ENCODE measurements around the gene IDH1.

IDH1 gene

DNA sequence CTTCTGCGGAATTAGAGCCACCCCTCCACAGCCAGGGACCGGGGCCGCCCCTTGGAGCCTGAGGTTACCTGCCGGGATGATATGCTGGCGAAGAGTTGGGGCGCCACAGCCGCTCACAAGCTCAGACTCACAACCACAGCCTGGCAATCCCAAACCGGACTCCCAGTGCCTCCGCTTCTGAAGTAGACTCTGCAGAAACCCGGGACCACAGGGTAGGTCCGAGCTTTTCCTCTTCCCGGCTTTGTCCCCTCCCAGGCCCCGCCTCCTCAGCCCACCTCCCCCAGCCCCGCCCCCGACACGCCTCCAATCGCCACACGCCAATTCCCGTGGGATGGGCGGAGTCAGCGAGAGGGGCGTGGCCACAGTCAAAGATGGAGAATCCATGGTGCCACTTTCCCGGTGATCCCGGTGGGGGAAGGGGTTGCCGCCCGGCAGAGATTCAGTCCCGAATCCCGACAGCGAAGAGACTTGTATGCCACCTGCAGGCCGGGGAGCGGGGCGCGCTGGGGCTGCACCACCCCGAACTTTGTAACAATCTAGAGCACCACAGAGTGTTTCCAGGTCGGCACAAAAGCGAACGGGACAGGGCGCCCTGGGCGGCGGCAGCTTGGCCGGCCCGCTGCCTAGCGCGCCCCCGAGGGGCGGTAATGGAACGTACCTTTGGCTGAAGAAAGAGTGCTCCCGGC is at the start of gene IDH1:
IDH1 (minus strand) TSS at position 201 of the 686 bp plus-strand sequence. CDS start 3,520 bp downstream, outside the sequence.
- H3K27me3 Mint-ChIP-seq = no peaks in the 10 kb centered on the region
- H3K27ac Mint-ChIP-seq = peak within 1 kb of the TSS; percentile 84
- H3K4me1 Mint-ChIP-seq = peaks cover 27% of the 10 kb centered on the region
- DNase-seq (peak; percentile 98), ATAC-seq (peak; percentile 77)
- no peaks in the 10 kb centered on the region for H3K9me3 Mint-ChIP-seq
- H3K4me3 Mint-ChIP-seq = peak within 1 kb of the TSS; percentile 97
- peaks cover 11% of the 10 kb centered on the region for H3K36me3 Mint-ChIP-seq (ENCODE audit: low read depth)

DNA sequence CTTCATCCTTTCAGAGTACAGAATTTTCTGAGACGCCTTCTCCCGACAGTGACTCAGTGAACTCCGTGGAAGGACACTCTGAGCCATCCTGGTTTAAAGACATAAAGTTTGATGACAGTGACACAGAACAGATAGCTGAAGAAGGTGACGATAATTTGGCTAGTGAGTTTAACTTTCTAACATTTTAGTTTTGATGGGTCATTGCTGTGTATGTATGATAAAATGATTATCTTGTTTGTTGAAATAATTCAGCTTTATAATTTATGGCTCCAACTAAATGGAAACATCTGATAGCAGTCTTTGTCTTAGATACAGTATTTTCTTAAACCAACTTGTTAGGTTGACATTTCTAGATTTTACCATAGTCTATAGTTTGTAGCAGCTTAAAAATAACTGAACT is 49.3 kb upstream of the IDH1 start:
- no peak for DNase-seq
- H3K27ac Mint-ChIP-seq = no peak overlapping the region
- H3K9me3 Mint-ChIP-seq = no peaks in the 10 kb centered on the region
- H3K36me3 Mint-ChIP-seq (ENCODE audit: low read depth) = peaks cover 39% of the 10 kb centered on the region
- no peak overlapping the region for H3K4me3 Mint-ChIP-seq
- no peaks in the 10 kb centered on the region for H3K27me3 Mint-ChIP-seq
- no peak for ATAC-seq
- no peaks in the 10 kb centered on the region for H3K4me1 Mint-ChIP-seq

DNA sequence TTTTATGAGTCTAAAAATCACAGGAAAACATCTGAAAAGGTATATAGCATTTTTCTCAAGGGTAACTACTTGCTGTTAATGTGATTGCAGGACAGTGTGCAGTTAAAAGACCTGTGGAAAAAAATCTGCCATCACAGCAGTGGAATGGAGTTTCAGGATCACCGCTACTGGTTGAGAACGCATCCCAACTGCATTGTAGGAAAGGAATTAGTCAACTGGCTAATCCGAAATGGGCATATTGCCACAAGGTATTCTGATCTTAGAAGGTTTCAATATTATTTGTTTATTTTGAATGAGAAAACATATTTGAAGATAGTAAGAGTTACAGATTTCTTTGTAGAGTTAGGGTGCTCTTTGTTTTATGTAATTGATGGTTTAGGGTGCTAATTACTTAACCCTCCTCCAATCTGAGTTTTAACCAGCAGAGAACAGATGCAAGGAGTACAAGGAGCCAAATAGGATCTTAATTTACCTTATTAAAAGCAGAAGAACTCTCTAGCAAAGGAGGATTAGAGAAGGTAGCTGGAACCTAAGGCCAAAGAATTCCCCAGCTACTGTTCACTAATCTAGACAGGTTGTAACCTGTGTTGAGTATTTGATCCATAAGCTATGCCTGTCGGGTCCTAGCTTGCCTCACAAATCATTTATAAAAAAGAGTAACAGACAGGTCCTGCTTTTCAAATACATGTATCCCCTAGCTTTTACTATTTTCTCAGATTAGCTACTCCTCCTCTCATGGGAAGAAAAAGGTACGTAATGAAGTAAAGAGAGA is 46.2 kb upstream of the IDH1 start:
- H3K36me3 Mint-ChIP-seq (ENCODE audit: low read depth) = peaks cover 40% of the 10 kb centered on the region
- no peaks in the 10 kb centered on the region for H3K4me1 Mint-ChIP-seq
- no peaks in the 10 kb centered on the region for H3K9me3 Mint-ChIP-seq
- ATAC-seq (no peak), DNase-seq (no peak)
- no peak overlapping the region for H3K27ac Mint-ChIP-seq
- H3K27me3 Mint-ChIP-seq = no peaks in the 10 kb centered on the region
- H3K4me3 Mint-ChIP-seq = no peak overlapping the region

DNA sequence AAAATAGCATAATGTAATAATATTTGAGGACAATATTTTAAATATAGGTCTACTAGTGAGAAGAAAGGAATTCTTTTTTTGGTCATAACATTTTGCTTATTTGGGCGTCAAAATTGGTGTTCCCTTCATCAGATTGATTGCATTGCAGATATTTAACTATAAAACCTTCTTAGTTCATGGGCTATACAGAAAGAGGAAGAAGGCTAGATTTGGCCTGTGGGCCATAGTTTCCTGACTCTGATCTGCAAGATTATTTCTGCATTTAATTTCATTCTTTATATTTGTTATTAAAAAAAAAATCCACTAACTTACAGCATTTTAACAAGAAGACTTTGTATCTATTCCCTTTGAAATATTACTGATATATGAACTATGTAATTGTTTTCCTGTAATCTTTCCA is 43.1 kb upstream of the IDH1 start:
- DNase-seq (no peak), ATAC-seq (no peak)
- no peaks in the 10 kb centered on the region for H3K9me3 Mint-ChIP-seq
- H3K4me1 Mint-ChIP-seq = peaks cover 26% of the 10 kb centered on the region
- no peak overlapping the region for H3K27ac Mint-ChIP-seq
- H3K4me3 Mint-ChIP-seq = no peak overlapping the region
- no peaks in the 10 kb centered on the region for H3K27me3 Mint-ChIP-seq
- peaks cover 42% of the 10 kb centered on the region for H3K36me3 Mint-ChIP-seq (ENCODE audit: low read depth)

DNA sequence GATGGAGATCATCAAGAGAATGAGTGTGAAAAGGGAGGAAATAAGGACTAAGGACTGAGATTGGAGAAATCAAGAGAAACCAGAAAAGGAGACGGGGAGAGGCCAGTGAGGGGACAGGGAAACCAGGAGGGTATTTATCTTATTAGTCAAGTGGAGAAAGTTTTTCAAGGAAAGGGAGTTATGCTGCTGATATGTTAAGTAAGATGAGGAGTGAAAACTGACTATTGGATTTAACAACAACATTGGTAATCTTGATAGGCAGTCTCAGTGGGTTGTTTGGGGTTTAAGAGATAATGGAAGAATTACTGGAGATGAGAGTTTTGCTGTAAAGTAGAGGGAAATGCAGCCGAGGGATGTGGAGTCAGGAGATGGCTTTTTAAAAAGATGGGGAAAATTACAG is 41.7 kb upstream of the IDH1 start:
- H3K9me3 Mint-ChIP-seq = no peaks in the 10 kb centered on the region
- H3K27ac Mint-ChIP-seq = no peak overlapping the region
- H3K27me3 Mint-ChIP-seq = no peaks in the 10 kb centered on the region
- H3K4me3 Mint-ChIP-seq = no peak overlapping the region
- peaks cover 32% of the 10 kb centered on the region for H3K4me1 Mint-ChIP-seq
- ATAC-seq = no peak
- peaks cover 48% of the 10 kb centered on the region for H3K36me3 Mint-ChIP-seq (ENCODE audit: low read depth)
- DNase-seq = no peak

DNA sequence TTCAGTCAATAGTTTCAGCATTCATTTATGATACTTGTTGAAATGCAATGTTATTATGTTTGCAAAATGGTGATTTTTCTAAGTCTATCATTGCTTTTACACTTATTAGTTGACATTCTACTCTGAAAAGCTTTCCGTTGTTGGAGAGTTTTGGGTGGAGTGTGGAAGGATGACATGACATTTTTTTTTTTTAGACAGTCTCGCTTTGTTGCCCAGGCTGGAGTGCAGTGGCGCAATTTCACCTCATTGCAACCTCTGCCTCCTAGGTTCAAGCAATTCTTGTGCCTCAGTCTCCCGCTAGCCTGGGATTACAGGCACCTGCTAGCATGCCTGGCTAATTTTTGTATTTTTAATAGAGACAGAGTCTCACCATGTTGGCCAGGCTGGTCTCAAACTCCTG is 41.0 kb upstream of the IDH1 start:
- Mint-ChIP-seq H3K4me1 (peaks cover 36% of the 10 kb centered on the region), H3K27me3 (no peaks in the 10 kb centered on the region), H3K4me3 (no peak overlapping the region), H3K27ac (no peak overlapping the region), H3K9me3 (peaks cover 2% of the 10 kb centered on the region), H3K36me3 (ENCODE audit: low read depth) (peaks cover 53% of the 10 kb centered on the region)
- no peak for DNase-seq
- ATAC-seq = no peak

DNA sequence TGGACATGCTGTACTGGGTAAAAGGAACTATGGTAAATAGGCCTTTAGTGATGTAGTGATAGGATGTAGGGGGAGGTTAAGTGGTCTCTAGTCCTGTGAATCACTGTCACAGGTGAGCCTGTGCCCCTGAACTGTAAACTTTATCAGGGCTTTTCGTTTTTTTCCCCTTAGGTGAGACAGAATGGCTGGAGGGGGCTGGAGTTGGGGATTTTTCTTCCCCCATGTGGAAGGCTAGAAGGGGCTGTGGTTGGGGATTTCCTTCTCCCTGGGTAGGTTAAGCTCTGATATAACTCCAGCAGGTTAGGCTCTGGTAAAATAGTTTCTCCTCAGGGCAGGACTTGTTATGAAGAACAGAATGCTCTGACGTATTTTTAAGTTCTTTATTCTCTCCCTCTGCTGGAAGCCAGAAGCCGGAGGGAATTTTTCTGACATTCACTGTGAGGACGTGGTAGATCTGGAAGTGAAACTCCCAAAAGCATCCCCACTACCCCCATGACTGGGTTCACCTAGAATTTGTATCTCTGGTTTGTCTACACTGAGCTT is 39.7 kb upstream of the IDH1 start:
- no peak overlapping the region for H3K4me3 Mint-ChIP-seq
- no peaks in the 10 kb centered on the region for H3K27me3 Mint-ChIP-seq
- peak overlapping the region; percentile 43 for H3K27ac Mint-ChIP-seq
- ATAC-seq (peak; percentile 49), DNase-seq (no peak)
- H3K9me3 Mint-ChIP-seq = peaks cover 11% of the 10 kb centered on the region
- H3K4me1 Mint-ChIP-seq = peaks cover 39% of the 10 kb centered on the region
- H3K36me3 Mint-ChIP-seq (ENCODE audit: low read depth) = peaks cover 61% of the 10 kb centered on the region

DNA sequence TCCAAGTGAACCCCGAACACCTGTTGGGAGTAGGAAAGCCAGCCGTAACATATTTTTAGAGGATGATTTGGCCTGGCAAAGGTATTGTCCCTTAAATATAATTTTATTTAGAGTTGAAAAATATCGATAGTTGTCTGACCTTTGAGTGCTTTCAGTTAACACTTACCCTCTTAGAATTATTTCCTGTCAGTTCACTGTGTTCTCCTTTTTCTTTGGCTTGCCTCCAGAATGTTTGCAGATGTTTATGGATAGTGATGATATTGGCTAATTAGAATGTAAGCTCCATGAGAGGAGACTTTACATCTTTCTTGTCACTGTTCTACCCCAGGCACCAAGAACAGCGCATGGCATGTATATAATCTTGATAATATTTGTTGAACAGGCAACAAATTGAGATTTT is 31.0 kb upstream of the IDH1 start:
- Mint-ChIP-seq H3K27ac (no peak overlapping the region), H3K36me3 (ENCODE audit: low read depth) (peaks cover 49% of the 10 kb centered on the region), H3K4me1 (peaks cover 10% of the 10 kb centered on the region)

DNA sequence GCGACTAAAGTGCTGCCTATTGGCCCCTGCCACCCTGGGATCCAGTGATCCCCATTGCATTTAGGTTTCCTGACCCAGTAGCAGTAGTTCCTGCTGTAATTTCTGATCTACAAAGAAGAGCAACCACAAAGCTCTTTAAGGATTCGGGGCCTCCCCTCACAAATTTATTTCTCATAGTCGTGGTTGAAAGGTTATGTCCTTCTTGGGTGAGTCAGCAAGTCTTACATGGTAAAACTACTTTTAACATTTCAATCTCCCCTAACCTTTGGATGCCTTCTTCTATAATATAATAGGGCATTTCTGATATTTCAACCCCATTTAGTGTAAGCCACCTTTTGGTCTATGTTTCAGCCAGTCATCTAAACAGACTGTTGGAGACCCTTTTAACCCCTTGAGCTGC is 26.1 kb upstream of the IDH1 start:
- H3K4me1 Mint-ChIP-seq = peaks cover 20% of the 10 kb centered on the region
- H3K27ac Mint-ChIP-seq = peak overlapping the region; percentile 9
- H3K4me3 Mint-ChIP-seq = no peak overlapping the region
- H3K9me3 Mint-ChIP-seq = no peaks in the 10 kb centered on the region
- peaks cover 57% of the 10 kb centered on the region for H3K36me3 Mint-ChIP-seq (ENCODE audit: low read depth)
- ATAC-seq = peak; percentile 76
- H3K27me3 Mint-ChIP-seq = no peaks in the 10 kb centered on the region
- no peak for DNase-seq

More for the DNA sequence above, 31.0 kb upstream of the IDH1 start:
- no peaks in the 10 kb centered on the region for H3K27me3 Mint-ChIP-seq
- H3K9me3 Mint-ChIP-seq = peaks cover 9% of the 10 kb centered on the region
- no peak overlapping the region for H3K4me3 Mint-ChIP-seq
- ATAC-seq (no peak), DNase-seq (no peak)

DNA sequence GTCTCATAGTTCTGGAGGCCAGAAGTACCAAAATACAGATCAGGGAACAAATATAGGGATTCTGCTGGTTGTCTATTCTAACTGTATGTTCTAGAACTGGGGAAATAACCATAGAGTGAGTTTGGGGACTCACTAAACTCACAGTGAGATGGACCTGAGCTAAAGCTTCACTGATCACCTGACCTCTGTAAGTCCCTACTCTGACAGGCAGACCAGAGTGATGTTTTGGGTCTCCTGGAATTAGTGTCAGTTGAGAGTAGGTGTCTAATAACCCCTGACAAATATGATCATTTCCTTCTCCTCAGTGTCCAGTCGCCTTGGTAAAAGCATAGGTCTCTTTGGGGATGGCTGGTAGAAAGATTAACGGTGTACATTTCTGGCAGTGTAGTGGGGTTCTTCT is 25.4 kb upstream of the IDH1 start:
- no peak overlapping the region for H3K27ac Mint-ChIP-seq
- peaks cover 56% of the 10 kb centered on the region for H3K36me3 Mint-ChIP-seq (ENCODE audit: low read depth)
- no peaks in the 10 kb centered on the region for H3K9me3 Mint-ChIP-seq
- H3K27me3 Mint-ChIP-seq = no peaks in the 10 kb centered on the region
- no peak for DNase-seq
- no peak for ATAC-seq
- no peak overlapping the region for H3K4me3 Mint-ChIP-seq
- peaks cover 20% of the 10 kb centered on the region for H3K4me1 Mint-ChIP-seq

DNA sequence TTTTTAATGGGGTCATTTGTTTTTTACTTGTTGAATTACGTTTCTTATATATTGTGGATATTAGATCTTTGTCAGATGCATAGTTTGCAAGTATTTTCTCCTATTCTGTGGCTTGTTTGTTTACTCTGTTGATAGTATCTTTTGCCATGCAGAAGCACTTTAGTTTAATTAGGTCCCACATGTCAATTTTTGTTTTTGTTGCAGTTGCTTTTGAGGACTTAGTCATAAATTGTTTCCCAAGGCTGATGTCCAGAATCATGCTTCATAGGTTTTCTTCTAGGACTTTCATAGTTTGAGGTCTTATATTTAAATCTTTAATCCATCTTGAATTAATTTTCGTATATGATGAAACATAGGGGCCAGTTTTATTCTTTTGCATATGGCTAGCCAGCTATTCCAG is 24.4 kb upstream of the IDH1 start:
- H3K9me3 Mint-ChIP-seq = no peaks in the 10 kb centered on the region
- DNase-seq (no peak), ATAC-seq (no peak)
- H3K27me3 Mint-ChIP-seq = no peaks in the 10 kb centered on the region
- H3K27ac Mint-ChIP-seq = no peak overlapping the region
- H3K4me3 Mint-ChIP-seq = no peak overlapping the region
- peaks cover 63% of the 10 kb centered on the region for H3K36me3 Mint-ChIP-seq (ENCODE audit: low read depth)
- peaks cover 20% of the 10 kb centered on the region for H3K4me1 Mint-ChIP-seq

DNA sequence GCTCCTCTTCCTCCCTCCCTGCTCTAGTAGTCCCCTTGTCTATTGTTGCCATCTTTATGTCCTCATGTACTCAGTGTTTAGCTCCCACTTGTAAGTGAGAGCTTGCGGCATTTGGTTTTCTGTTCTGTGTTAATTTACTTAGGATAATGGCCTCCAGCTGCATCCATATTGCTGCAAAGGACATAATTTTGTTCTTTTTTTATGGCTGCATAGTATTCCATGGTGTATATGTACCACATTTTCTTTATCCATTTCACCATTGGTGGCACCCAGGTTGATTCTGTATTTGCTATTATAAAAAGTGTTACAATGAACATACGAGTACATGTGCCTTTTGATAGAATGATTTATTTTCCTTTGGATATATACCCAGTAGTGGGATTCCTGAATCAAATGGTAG is 23.7 kb upstream of the IDH1 start:
- Mint-ChIP-seq H3K27ac (no peak overlapping the region), H3K4me1 (peaks cover 22% of the 10 kb centered on the region), H3K36me3 (ENCODE audit: low read depth) (peaks cover 66% of the 10 kb centered on the region), H3K9me3 (no peaks in the 10 kb centered on the region), H3K4me3 (no peak overlapping the region), H3K27me3 (no peaks in the 10 kb centered on the region)
- ATAC-seq (no peak), DNase-seq (no peak)

DNA sequence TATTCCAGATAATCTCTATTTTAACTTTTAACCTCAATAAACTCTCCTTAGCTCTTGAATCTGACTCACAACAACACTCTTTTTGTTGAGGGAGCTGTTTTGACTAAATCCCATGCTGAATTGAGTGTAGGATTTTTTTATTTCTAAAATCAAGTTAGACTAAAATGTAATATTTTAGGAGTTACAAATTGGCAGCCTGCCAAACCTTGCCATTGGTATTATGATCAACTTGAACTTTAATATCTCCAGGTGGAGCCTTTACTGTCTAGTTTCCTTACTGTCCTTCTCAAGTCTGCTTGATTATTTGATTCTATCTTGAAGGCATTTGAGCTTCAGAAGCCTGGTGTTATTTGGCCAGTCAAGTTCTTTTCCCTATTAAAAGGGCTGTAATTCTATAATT is 19.9 kb upstream of the IDH1 start:
- ATAC-seq = no peak
- no peak overlapping the region for H3K27ac Mint-ChIP-seq
- H3K27me3 Mint-ChIP-seq = no peaks in the 10 kb centered on the region
- no peak overlapping the region for H3K4me3 Mint-ChIP-seq
- H3K36me3 Mint-ChIP-seq (ENCODE audit: low read depth) = peaks cover 62% of the 10 kb centered on the region
- H3K4me1 Mint-ChIP-seq = peaks cover 7% of the 10 kb centered on the region
- no peaks in the 10 kb centered on the region for H3K9me3 Mint-ChIP-seq
- no peak for DNase-seq

DNA sequence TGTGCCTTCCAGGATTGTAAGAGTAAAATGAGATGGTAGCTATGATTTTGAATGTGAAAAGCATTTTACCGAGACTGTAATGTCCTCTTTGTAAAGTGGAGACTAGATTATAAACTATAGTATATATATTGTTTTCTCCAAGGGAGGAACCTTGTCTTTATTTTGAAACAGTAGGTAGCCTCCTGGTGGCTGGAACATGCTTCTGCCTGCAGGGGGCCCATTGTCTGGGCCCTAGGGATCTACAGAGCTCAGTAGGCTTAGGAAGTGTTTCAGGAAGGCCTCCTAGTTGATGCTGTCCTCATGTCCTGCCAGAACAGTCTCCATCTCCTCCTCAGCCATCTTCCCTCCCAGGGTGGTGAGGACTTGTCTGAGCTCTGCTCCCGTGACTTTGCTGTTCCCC is 14.2 kb upstream of the IDH1 start:
- H3K27me3 Mint-ChIP-seq = no peaks in the 10 kb centered on the region
- peak overlapping the region; percentile 39 for H3K27ac Mint-ChIP-seq
- peaks cover 39% of the 10 kb centered on the region for H3K4me1 Mint-ChIP-seq

More for the DNA sequence above, 14.2 kb upstream of the IDH1 start:
- H3K4me3 Mint-ChIP-seq = no peak overlapping the region
- DNase-seq = no peak
- H3K9me3 Mint-ChIP-seq = no peaks in the 10 kb centered on the region
- peaks cover 15% of the 10 kb centered on the region for H3K36me3 Mint-ChIP-seq (ENCODE audit: low read depth)
- ATAC-seq = no peak

Data from activated naive CD8-positive, alpha-beta T cell treated with anti-CD3 and anti-CD28 coated beads, Interleukin-2, amount 50 U/mL, for 24 hours (primary cell).